Activated CD4-positive, alpha-beta T cell treated with anti-CD3 and anti-CD28 coated beads for 24 hours (primary cell): ENCODE results near the gene RCN1.
"Not testable (repeated sequence)": the region's sequence is repeated elsewhere in the genome, so short reads cannot be mapped to it uniquely, and the experiment has no call there.

Source experiments
- DNase-seq, 2 donors: peaks; one replicate each; pipeline ENCODE4 v3.0.0-alpha.2; 2020; ENCODE audit warnings: low read depth in 2 of 2

Gene RCN1

GRCh38 chr11:32113200-32113919 lies 22.5 kb downstream of the RCN1 start:
- no peak for DNase-seq

- DNase-seq, result no peak
Observed at GRCh38 chr11:32113920-32114203, 23.0 kb downstream of the RCN1 start.

- DNase-seq, result no peak
Observed at GRCh38 chr11:32115446-32115845, 24.6 kb downstream of the RCN1 start.

- no peak for DNase-seq
Observed at GRCh38 chr11:32116668-32117067, 25.8 kb downstream of the RCN1 start.

- no peak for DNase-seq
Observed at GRCh38 chr11:32118025-32118974, 27.4 kb downstream of the RCN1 start.

GRCh38 chr11:32119139-32119538 lies 28.3 kb downstream of the RCN1 start:
- not testable (repeated sequence) for DNase-seq

- DNase-seq, result no peak
Observed at GRCh38 chr11:32121012-32121411, 30.1 kb downstream of the RCN1 start.

- no peak for DNase-seq
Observed at GRCh38 chr11:32122200-32122599, 31.3 kb downstream of the RCN1 start.

GRCh38 chr11:32131321-32131720 lies 40.4 kb downstream of the RCN1 start:
- no peak for DNase-seq

GRCh38 chr11:32136657-32137056 lies 45.8 kb downstream of the RCN1 start:
- DNase-seq, result no peak

GRCh38 chr11:32137263-32137662 lies 46.4 kb downstream of the RCN1 start:
- DNase-seq, result no peak

GRCh38 chr11:32137869-32138268 lies 47.0 kb downstream of the RCN1 start:
- DNase-seq, result no peak

- DNase-seq, result no peak
Observed at GRCh38 chr11:32138902-32139301, 48.0 kb downstream of the RCN1 start.

- no peak for DNase-seq
Observed at GRCh38 chr11:32139896-32140520, 49.1 kb downstream of the RCN1 start.

GRCh38 chr11:32141745-32142546 lies 51.1 kb downstream of the RCN1 start:
- no peak for DNase-seq

GRCh38 chr11:32143378-32143777 lies 52.5 kb downstream of the RCN1 start:
- no peak for DNase-seq

GRCh38 chr11:32145282-32145681 lies 54.4 kb downstream of the RCN1 start:
- DNase-seq, result no peak

GRCh38 chr11:32148895-32149294 lies 58.0 kb downstream of the RCN1 start:
- DNase-seq, result no peak

- no peak for DNase-seq
Observed at GRCh38 chr11:32149748-32150147, 58.9 kb downstream of the RCN1 start.

- no peak for DNase-seq
Observed at GRCh38 chr11:32151027-32151426, 60.2 kb downstream of the RCN1 start.

- DNase-seq, result no peak
Observed at GRCh38 chr11:32152216-32152615, 61.3 kb downstream of the RCN1 start.

- DNase-seq, result no peak
Observed at GRCh38 chr11:32152821-32153220, 61.9 kb downstream of the RCN1 start.
